Measurements from ENCODE around the gene FAM163B. TPM values are rescaled to one million over a fixed set of nuclear protein-coding genes. Genes with fewer than 3 reads are reported as not detected.

Gene FAM163B
- not detected for total RNA-seq

- no peaks in the 10 kb centered on the region for H3K9me3 ChIP-seq
- no peak within 1 kb of the TSS for H3K4me3 ChIP-seq
- no peaks in the 10 kb centered on the region for H3K4me1 ChIP-seq
- TF ChIP-seq POLR2A (IDR thresholded peaks at IDR 0.05) (no peak), CTCF (IDR thresholded peaks at IDR 0.05) (no peak)
- H3K27me3 ChIP-seq = peaks cover 0 to 4% of the 10 kb centered on the region in 2 donors
- H3K36me3 ChIP-seq = no peaks in the 10 kb centered on the region
- DNase-seq = no peak
- no peak within 1 kb of the TSS for H3K27ac ChIP-seq
These were observed at the start of gene FAM163B for GRCh38 chr9:133609311-133610098. Gene FAM163B, minus strand, starts transcription at chr9:133609389. Its CDS starts 29,166 bp downstream, at chr9:133580223.

- Histone ChIP-seq H3K4me3 (no peak overlapping the region), H3K4me1 (peaks cover 0 to 13% (median 0%) of the 10 kb centered on the region in 4 donors), H3K9me3 (no peaks in the 10 kb centered on the region), H3K27ac (no peak overlapping the region), H3K27me3 (no peaks in the 10 kb centered on the region), H3K36me3 (no peaks in the 10 kb centered on the region)
- TF ChIP-seq POLR2A (IDR thresholded peaks at IDR 0.05) = no peak
- TF ChIP-seq CTCF (IDR thresholded peaks at IDR 0.05) = no peak
- no peak for DNase-seq
These were observed 48.0 kb upstream of the FAM163B start for GRCh38 chr9:133657120-133657661.

- peak in 1 of 3 donors; percentile 31 for DNase-seq
- no peaks in the 10 kb centered on the region for H3K36me3 ChIP-seq
- H3K9me3 ChIP-seq = no peaks in the 10 kb centered on the region
- no peak overlapping the region for H3K4me3 ChIP-seq
- no peak overlapping the region for H3K27ac ChIP-seq
- no peaks in the 10 kb centered on the region for H3K27me3 ChIP-seq
- H3K4me1 ChIP-seq = peaks cover 0 to 13% (median 0%) of the 10 kb centered on the region in 4 donors
- TF ChIP-seq CTCF (IDR thresholded peaks at IDR 0.05) (peak in 1 of 6 experiments; percentile 13), POLR2A (IDR thresholded peaks at IDR 0.05) (no peak)
These were observed 47.3 kb upstream of the FAM163B start for GRCh38 chr9:133656211-133657119.

- no peak overlapping the region for H3K27ac ChIP-seq
- H3K27me3 ChIP-seq = no peaks in the 10 kb centered on the region
- TF ChIP-seq POLR2A (IDR thresholded peaks at IDR 0.05) (no peak), CTCF (IDR thresholded peaks at IDR 0.05) (no peak)
- H3K9me3 ChIP-seq = no peaks in the 10 kb centered on the region
- DNase-seq = no peak
- H3K4me1 ChIP-seq = peaks cover 0 to 13% (median 0%) of the 10 kb centered on the region in 4 donors
- H3K36me3 ChIP-seq = no peaks in the 10 kb centered on the region
- H3K4me3 ChIP-seq = no peak overlapping the region
These were observed 46.5 kb upstream of the FAM163B start for GRCh38 chr9:133655701-133656100.

GRCh38 chr9:133654736-133655657 lies 45.8 kb upstream of the FAM163B start:
- H3K27me3 ChIP-seq = no peaks in the 10 kb centered on the region

More at GRCh38 chr9:133654736-133655657, 45.8 kb upstream of the FAM163B start:
- Histone ChIP-seq H3K36me3 (no peaks in the 10 kb centered on the region), H3K4me3 (no peak overlapping the region), H3K9me3 (no peaks in the 10 kb centered on the region), H3K4me1 (peaks cover 0 to 13% (median 0%) of the 10 kb centered on the region in 4 donors), H3K27ac (no peak overlapping the region)
- no peak for TF ChIP-seq POLR2A (IDR thresholded peaks at IDR 0.05)
- no peak for DNase-seq
